Fibroblast of gingiva (primary cell): ENCODE results near the gene TMEM9.
"Not testable (repeated sequence)": the region's sequence is repeated elsewhere in the genome, so short reads cannot be mapped to it uniquely, and the experiment has no call there.

Source experiments
- DNase-seq: peaks from one replicate; pipeline ENCODE4 v3.0.0-alpha.2; 2011; ENCODE audit warnings: low read depth

TMEM9 gene

DNA sequence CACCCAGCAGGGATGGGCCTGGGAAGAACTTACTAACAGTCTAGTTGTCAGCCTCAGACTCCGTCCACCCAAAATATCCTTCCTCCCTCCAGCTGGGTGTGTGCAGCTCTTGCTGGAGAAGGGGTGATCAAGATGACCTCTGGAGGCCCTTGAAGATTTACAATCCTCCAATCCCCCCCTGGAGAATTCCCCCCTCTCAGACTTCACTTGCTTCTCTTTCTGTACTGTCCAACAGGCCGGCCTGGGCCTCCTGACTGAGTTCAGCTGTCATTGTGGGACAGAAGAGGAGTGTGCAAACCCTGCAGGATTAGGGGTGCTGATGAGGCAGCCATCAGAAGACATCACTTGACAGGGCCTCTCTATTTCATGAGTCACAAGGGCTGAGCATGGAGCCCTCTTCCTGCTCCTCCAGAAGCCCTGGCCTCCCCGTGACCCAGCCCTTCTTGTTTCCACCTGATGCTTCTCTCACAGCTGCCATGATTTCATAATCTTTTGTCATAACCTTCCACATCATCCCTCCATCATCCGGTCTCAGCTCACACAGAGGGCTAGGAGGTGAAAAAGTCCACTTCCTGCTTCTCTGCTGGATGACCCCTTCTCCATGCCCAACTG is 18.8 kb upstream of the TMEM9 start:
- DNase-seq: no peak

DNA sequence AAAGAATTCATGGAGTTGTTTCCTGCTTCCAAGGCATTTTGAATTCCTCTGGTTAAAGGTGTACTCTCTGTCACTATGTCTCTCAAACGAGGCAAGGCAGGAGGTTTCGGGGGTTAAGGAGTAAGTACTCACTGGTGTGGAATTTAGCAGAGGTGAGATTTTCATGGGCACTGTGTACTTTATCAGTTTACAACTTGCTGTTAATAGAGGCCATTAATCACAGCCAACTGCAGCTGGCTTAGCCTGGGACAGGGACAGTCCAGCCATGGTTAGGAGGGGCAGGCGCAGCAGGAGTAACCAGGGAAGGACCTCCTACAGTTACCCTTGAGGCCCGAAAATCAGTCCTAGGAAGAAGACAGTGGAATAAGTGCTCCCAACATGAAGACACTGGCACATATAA is 18.1 kb upstream of the TMEM9 start:
- DNase-seq: no peak

DNA sequence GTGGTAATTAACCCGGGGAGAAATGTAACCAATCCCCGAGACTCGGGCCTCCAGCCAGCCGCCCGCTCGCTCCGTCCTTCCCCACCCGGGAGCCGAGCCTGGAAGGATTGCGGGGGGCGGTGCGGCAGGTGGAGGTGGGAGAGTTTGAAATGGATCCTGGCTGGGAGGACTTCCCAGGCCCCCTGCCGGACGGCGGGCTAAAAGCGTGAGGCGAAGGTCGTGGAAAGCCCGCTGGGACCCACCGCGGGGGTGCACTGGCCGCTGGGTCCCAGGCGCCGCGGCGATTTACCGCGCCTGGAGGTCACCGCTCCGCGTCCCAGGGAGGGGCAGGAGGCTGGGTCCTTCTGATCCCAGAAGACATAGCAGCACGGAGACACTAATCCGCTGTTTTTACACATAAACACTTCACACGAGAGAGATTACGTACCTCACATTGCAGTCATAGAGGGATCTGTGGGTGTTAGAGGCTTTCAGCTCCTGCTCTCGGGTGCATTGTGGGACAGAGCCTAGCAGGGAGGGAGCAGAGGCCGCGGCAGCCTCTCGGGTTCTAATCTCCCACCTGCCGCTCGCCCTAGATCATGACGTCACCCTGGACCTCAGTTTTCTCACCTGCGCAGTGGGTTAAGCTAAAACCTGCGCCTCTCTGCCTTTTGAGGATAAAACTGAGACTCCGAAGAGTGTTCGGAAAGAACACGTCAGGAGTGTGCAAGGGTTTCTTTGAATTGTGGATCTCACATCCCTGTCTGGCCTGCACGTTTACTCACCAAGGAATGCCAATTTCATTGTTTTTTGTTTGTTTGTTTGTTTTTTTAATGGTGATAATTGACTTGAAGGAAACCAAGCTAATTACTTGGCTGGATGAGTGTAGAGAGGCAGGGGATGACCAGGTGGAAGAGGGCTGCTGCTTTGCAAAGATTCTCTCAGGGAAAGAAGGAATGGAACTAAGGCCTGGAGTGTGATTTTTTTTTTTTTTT is 17.1 kb upstream of the TMEM9 start:
- no peak for DNase-seq

DNA sequence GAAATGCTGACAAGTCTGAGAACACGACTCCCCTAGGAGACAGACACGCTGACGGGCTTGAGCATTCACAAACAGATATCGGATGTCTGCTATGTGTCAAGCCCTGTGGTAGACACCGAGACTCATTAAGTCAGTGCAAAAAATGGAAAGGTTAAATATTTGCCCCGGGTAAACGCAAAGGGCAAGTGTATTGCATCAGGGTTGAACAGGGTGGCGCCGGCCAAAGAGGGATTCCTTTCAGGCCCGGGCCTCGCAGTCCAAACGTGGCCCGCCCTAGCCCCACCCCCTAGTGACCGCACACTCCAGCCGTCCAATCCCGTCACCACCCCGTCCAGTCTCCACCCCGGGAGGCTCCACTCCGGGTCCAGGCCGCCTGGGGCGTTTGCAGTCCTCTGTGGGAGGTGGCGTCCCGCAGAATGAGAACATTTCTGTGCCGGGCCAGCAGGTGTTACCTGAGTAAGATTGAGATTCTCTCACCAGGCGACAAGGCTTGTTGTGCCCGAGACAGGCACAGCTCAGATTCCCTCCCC is 16.3 kb upstream of the TMEM9 start:
- DNase-seq: peak; percentile 97

DNA sequence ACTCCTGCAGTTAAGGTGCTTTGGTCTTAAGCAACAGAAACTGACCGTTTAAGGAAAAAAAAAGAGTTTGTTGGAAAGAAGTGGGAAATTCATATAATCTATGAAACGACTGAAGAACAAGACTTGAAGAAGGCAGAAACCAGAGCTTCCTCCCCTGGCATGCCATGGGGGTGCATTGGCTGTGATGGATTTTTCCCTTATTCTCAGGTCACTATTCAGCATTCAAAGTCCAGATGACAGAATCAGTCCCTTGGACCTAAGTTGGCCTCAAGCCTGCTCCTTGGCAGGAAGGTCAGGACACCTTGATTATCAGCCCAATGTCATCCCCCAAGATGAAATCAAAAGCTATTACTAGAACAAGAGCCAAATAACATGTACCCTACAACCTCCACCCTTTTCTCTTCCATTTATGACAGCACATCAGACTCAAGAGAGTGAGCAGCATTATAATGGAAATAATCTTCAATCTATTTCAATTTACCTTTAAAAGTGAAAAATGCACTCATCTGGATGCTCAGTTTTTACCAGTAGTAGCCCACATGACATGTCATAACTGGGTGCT is 15.8 kb upstream of the TMEM9 start:
- no peak for DNase-seq

DNA sequence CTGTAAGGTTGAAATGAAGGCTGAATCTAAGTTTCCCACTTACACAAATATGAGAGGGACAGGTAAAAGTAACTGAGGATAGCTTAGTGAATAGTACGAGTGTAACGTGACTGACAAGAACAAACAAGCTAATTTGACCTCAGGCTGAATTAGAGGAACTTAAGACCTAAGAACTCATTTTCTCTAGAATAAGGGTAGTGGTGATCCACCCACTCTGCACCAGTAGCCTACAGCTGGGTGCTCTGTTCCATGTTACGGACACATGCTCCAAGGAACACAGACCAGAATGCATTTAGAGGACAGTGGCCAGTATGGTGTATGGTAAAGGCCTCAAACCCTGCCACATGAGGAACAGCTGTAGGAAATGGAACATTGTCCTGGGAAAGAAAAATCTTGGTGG is 14.9 kb upstream of the TMEM9 start:
- DNase-seq: no peak

DNA sequence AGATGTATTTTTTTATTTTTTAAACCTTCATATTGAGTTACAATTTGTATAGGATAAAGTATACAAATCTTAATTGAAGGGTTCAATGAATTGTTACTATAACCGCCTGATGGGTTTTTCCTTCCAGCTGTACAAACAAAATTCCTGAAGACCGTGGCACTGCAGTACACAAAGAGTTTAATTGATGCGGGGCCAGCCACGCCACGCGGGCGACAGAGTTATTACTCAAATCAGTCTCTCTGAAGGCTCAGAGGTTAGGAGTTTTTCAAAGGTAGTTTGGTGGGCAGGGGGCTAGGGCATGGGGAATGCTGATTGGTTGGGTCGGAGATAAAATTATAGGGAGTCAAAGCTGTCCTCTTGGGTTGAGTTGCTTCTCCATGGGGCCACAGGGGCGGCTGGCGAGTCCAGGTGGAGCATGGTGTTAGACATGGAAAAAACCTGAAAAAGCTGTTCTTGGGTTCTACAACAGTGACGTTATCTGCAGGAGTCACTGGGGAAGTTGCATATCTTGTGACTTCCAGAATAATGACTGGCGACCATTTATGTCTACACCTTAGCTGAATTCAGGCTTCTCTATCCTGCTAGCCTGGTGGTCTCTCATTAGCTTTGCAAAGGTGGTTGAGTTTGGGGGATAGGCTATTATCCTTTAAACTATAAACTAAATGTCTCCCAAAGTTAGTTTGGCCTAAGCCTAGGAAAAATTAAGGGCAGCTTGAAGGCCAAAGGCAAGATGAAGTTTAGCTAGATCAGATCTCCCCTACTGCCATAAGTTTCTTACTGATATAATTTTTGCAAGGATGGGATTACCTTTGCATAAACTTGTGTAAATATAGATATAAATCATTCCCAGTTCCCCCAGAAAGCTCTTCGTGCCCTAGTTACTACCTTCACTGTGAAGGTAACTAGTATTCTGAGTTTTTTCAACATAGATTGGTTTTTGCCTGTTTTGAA is 13.0 kb upstream of the TMEM9 start:
- no peak for DNase-seq

DNA sequence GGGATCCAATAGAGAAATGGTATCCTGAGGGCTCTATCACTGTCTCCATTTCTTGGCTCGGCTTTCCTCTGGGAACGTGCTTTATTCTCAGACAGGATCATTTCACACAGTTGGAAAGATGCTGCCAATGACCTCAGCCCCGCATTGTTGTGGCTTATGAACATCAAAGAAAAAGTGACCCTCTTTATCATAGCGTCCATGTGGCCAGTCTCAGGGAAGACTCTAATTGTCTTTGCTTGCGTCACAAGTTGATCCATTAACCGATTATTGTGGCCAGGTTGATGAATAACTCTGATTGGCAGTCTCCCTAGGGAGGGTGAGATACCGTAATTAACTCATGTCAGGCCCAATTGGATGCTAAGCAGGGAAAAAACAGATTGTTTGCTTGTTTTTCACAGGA is 10.4 kb upstream of the TMEM9 start:
- no peak for DNase-seq

DNA sequence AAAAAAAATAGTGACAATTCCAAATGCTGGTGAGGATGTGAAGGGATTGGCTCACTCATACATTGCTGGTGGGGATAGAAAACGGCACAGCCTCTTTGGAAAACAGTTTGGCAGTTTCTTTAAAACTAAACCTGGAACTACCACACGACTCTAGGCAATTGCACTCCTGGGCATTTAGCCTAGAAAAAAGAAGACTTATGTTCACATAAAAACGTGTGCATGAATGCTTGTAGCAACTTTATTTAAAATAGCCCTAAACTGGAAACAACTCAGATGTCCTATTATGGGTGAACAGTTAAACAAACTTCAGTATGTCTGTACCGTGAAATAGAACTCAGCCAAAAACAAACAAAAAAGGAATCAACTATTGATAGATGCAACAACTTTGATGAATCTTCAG is 9.4 kb upstream of the TMEM9 start:
- DNase-seq: no peak

DNA sequence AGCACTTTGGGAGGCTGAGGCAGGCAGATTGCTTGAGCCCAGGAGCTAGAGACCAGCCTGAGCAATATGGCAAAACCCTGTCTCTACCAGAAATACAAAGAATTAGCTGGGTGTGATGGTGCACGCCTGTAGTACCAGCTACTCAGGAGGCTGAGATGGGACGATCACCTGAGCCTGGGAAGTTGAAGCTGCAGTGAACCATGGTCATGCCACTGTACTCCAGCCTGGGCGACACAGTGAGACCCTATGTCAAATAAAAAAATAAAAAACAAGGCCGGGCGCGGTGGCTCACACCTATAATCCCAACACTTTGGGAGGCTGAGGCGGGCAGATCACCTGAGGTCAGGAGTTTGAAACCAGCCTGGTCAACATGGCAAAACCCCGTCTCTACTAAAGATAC is 8.8 kb upstream of the TMEM9 start:
- DNase-seq: not testable (repeated sequence)

DNA sequence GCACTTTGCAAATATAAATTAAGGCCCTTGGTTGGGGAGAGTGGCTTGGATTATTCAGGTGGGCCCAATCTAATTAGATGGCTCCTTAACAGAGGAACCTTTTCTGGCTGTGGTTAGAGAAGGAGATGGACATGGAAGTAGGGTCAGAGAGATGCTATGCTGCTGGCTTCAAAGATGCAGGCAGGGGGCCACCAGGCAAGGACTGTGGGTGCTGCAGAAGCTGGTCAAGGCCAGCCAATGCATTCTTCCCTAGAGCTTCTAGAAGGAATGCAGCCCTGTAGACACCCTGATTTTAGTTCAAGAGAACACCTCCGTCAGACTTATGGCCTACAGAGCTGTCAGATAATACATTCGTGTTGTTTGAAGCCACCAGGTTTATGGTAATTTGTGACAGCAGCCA is 3.7 kb upstream of the TMEM9 start:
- DNase-seq: no peak

DNA sequence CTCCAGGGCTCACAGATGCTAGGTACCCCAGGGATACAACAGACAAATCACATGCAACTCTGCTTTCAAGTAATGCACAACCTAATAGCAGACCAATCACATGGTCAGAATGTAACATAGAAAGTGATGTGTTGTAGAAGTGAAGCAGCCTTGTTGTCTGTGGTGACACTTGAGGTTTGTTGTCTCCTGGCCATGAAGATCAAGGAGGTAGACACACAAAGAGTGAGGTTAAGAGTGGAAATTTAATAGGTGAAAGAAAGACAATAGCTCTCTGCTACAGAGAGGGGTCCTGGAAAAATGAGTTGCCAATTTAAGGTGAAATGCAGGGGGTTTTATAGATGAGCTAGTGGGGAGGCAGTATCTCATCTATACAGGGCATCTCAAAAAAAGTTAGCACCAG is 2.5 kb upstream of the TMEM9 start:
- no peak for DNase-seq

DNA sequence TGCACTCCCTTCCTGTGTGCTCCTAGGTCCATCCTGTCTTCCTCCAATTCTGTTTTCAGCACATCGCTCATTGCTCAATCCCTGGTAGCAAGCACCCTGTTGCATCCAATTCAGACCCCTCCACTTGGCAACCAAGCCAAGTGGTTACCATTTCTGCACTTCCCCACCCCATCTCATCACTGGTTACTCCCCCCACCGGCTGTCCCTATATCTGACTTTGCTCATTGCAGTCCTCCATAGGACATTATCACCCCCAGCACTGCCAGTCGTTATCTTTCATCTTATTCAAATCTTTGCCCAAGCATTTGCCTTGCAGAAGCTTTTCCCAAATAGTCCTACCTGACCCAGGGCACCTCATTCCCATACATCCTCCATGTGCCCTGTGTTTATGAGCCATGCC is 2.1 kb upstream of the TMEM9 start:
- DNase-seq: no peak

DNA sequence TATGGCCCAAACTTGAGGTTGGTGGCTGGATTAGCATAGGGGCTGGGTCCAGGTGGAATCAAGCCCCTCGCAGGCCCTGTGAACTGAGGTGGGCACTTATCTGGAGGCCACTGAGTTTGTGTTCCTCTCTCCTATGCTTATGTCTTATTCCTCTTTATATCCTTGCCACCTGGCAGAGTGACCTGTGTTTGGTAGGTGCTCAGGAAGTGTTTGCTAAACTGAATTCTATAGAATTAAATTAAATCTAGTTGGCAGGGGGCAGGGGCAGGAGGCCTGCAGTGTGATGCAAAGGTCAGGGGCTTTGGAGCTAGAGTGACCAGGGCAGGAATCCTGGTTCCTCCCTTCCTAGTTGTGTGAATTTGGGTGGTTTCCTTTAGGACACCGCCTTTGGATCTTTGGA is 1.1 kb upstream of the TMEM9 start:
- no peak for DNase-seq

DNA sequence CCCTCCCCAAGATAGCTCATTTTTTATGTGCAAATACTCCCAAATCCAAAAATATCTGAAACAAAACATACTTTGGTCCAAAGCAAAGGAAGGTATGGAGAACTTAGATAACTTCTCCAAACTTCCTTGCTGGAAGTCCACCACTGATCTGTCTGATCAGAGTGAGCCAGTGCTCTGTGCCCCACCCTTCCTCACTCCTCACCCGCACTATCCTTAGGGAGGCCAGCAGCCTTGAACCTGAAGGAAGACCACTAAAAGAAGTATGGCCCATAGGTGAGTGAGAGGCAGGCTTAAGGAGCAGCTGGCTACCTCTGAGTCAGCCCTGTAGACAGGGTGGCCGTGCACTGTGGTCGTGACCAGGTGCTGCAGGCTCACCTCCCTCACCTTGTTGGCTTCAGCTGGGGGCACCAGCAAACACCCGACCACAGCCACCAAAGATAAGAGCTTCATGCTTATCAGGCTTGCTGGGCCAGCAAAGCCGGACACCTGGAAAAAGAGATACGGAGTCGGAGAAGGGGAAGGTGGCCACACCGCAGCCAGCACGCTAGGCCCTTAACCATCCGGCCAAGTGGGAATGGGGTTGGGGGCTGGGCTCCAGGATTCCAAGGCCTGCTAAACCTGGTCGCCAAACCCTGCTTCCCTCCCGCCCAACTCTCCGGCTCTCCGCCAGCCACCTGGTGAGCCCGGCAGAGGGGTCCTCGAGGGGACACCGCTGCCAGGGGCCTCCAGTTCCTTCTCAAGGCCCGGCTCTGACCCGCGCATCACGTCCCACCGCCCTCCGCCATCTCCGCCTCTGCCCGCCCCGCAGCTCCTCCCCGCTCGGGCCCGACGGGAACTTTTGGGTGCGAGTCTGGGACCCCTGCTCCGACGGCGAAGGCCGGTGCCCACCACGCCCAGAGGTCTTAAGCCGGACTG is 543 bp downstream of the TMEM9 start:
- DNase-seq: no peak

DNA sequence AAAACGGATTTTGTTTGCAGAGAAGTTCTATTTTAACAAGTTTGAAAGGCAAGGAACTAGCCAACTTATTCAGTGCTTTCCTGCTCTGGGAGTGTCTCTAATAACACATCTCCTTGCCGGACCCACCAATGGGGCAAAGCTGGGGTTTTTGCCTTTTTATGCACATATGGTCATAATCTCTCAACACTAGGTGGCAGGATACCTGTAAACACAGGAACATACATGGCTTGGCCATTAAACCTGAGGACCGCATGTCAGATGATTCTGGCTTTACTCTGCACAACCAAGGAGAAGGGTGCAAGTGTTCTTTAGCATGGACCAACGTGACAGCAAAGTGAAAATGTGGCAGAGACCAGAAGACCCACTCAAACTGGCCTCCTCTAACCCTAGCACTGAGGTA is 4.9 kb downstream of the TMEM9 start:
- DNase-seq: peak; percentile 27

DNA sequence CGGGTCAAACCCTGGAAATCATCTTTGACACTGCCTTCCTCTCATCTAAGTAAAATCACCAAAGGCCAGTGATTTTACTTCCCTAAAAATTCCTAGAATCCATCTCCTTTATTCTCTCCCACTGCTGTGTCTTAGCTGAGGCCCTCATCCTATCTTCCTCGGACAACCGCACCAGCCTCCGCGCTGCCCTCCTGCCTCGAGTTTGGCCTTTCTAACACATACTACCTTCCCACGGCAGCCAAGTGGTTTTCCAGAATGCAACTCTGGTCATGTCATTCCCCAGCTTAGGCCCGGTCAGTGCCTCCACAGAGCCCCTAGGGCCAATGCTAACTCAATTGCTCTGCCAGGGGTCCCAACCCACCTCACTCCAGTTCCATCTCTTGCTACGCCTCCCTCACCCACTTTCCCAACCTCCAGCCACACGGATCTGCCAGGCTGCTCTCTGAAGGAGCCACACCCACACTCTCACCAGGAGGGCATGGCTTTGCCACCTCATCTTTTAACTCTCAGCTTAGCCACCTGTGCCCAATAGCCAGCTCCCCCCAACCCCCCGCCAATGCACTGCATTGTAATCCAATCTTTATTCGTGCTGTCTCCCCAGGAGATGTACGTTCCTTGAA is 6.8 kb downstream of the TMEM9 start:
- no peak for DNase-seq

DNA sequence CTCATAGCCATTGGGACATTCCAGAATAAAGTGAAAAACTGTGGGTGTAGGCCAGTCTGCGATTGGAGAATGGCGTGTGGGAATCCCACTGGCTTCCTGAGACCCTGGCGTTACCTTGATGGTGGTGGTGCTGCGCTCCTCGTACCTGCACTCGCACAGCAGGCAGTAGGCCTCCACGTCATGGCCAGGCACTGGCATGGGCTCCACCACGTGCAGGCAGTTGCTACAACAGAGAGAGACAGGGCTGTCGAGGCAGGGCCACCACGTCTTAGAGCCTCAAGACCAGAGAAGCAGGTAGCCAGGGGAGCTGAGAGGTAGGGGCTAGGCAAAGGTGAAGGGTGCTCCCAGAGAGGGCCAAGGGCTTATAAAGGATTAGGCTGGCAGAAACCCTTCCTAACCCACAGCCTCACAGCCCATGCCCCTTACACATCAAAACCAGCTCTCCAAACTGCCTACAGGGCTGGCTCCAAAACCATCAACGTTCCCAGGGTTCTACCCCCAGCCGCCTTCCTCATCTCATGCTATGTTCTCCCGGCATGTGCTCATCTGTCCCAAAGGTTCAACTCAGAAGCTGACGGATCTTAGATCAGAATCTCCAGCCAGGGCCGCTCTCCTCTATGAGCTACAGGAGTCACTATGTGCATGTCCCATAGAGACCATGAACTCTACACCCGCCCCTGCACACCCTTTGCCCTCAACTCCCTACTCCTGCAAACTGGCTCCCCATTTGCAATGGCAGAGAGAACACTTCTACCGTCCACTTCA is 7.5 kb downstream of the TMEM9 start:
- no peak for DNase-seq

DNA sequence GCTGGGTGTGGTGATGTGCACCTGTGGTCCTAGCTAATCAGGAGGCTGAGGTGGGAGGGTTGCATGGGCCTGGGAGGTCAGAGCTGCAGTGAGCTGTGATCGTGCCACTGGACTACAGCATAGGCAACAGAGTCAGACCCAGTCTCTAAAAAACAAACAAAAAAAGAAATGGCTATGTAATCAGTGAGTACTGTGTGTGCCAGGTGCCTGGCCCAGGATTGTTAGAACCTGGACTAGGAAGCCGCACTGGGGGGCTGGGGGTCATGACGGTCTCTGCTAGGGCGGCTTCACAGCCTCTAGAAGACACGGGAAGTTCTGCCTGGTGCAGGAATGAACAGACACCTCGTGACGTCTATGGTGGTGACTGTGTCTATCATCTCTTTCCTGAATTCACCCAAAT is 8.5 kb downstream of the TMEM9 start:
- no peak for DNase-seq

DNA sequence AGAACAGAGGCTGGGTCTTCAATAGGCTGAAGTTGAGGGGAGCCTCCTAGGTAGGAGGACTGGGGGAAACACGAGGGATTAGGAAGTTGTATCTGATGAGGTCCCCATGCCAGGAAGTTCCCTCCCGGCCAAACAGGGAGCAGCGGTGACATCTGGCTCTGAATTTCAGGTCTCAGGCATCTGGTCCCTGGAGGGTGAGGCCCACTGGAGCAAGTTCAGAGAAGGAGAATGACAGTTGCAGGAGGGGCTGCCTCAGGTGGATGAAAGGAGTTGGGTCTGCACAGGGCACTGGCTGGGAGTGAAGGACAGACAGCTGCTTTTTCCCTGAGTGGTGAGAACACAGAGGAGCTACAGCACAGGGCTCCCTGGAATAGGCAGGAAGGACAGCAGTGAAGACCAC is 9.1 kb downstream of the TMEM9 start:
- DNase-seq: no peak
